Pulmonary artery endothelial cell (primary cell): Measurements from ENCODE around the gene DPF3. TPM values are rescaled to one million over a fixed set of nuclear protein-coding genes. Genes with fewer than 3 reads are reported as not detected.
"Not testable (repeated sequence)": the region's sequence is repeated elsewhere in the genome, so short reads cannot be mapped to it uniquely, and the experiment has no call there.

Experiments used
- DNase-seq: peaks from one replicate; pipeline ENCODE4 v3.0.0-alpha.2; 2011; ENCODE audit warnings: low read depth, low spot score
- total RNA-seq: library from RNA; depleted of rRNA; stranded (reverse); fragments of >200 nt; gene quantifications from 2 replicates; pipeline ENCODE4 v1.2.3, GENCODE V29; 2014

The DPF3 gene
- total RNA-seq, 1 donor from 2014 or later: 7.6 TPM

DNA sequence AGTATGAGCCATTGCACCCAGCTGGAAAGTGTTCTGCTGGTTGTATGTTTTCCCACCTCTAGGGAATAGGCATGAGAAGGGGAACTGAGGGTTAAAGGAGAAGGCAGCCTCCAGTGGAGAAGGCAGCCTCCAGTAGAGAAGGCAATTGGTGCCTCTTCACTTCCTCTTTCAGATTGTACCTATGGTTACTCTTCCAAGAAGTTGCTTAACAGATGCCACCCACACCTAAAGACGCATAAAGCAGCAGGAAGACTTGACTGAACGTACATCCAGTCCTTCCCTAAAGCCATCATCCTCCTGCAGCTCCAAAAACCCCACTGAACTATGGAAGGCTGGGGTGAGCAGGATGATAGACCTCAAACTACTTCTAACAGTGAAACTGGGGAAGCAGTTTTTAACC is 13.1 kb downstream of the DPF3 start:
- no peak for DNase-seq

DNA sequence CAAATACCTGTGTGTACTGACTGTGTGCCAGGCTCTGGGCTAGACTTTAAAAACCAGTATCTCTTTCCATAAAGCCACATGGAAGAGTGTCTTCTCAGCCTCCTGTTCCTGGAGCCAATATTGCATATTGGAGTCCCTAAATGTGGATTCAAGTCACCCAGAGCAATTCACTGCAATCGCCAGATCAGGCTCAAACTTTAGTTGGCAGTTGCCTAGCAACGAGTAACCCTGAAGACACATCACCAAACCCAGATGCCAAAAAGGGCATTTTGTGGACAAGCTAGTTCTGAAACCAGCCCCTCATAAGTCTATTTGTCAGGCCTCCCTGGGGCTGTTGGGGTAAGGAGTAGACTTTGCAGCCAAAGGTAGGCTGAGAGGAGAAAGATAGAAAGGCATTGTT is 13.7 kb downstream of the DPF3 start:
- no peak for DNase-seq

GRCh38 chr14:72879431-72879830 is 14.5 kb downstream of the DPF3 start:
- no peak for DNase-seq

DNA sequence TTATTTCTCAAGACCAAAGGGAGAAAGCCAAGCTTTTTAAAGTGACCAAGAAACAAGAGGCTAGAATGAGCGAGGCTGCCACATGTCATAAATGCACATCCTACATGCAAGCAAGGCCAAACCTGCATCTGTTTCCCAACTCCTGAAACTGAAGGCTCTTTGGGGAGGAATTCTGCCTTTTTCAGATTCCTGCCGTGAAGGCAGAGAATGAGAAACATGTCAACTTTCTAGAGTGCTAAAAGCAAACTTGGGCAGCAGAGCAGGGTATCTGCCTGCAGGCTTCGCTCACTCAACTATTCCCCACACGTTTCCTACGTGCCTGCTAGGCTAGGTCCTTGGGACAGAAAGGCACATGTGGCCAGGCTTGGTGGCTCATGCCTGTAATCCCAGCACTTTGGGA is 15.2 kb downstream of the DPF3 start:
- DNase-seq: no peak

GRCh38 chr14:72876710-72877063 is 17.2 kb downstream of the DPF3 start:
- no peak for DNase-seq

- DNase-seq: no peak
Observed at GRCh38 chr14:72876005-72876709, 17.7 kb downstream of the DPF3 start.

GRCh38 chr14:72870878-72871277 is 23.0 kb downstream of the DPF3 start:
- not testable (repeated sequence) for DNase-seq

- no peak for DNase-seq
Observed at GRCh38 chr14:72869407-72870329, 24.2 kb downstream of the DPF3 start.

GRCh38 chr14:72868500-72868899 is 25.4 kb downstream of the DPF3 start:
- no peak for DNase-seq

GRCh38 chr14:72864712-72865365 is 29.1 kb downstream of the DPF3 start:
- no peak for DNase-seq

GRCh38 chr14:72863216-72864006 is 30.5 kb downstream of the DPF3 start:
- no peak for DNase-seq

DNA sequence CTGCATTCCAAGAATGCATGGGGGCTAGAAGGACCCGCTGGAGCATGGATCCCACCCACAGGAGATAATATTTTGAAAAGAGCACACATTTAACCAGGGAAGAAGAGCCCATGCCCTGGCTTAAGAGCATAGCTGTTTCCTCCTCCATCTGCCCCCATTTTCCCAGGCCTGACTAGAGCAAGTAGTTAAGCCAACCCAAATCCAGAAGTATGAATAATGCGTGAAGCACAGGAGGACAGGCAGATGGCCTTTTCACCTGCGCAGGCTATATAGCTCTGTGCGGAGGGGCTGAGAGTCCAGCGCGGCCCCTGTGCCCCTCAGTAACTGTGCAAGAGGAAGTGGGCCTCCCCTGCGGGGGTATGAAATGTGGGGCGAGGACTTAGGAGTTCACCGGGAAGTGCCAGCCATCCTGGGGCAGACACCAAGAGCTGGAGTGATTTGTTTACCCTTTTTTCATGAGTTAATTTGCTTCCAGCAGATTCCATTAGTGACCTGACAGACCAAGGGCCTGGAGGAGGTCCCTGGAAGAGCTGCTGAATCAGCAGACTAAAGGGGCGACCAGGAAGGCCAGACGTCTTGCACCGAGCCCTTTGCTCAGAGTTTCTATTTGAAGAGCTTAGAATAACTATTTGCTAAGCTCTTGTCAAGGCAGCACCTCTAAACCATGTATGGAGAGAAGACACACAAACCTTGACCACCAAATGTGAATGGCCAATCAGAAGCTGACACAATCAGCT is 37.2 kb downstream of the DPF3 start:
- no peak for DNase-seq

- no peak for DNase-seq
Observed at GRCh38 chr14:72855913-72856312, 38.0 kb downstream of the DPF3 start.

GRCh38 chr14:72852194-72852593 is 41.7 kb downstream of the DPF3 start:
- no peak for DNase-seq

- DNase-seq: no peak
Observed at GRCh38 chr14:72851635-72852034, 42.3 kb downstream of the DPF3 start.

- no peak for DNase-seq
Observed at GRCh38 chr14:72850360-72850759, 43.5 kb downstream of the DPF3 start.

DNA sequence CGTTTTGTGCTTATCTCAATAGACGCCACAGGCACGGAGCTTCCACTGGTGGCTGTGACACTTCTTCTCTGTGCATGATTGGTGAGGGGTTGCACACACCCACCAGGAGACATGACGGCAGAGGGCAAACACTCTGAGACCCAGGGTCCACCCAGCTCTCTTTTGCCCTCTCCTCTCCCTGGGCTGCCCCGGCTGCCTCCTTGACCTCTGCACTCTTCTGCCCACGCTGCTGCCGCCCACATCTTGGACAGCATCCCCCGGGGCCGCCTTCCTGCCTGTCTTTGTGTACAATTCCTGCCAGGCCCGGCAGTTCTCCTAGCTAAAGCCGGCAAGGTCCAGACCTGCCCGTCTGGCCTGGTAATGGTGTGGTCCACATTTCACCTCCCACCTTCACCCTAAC is 44.7 kb downstream of the DPF3 start:
- DNase-seq: no peak

DNA sequence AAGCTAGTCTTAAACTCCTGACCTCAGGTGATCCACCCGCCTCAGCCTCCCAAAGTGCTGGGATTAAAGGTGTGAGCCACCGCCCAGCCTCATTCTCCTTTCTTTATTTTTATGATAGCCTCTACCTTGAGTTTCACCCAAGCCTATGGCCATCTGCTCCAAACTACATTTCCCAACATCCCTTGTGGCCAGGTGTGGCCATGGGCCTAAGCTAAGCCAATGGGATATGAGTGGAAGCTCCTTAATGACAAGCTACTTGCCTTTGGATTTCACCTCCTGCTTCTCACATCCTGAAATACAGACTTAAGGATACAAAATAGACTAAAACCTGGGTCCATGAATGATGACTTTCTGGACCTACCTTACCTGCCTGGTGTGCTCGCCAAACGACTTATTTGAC is 46.2 kb downstream of the DPF3 start:
- no peak for DNase-seq

GRCh38 chr14:72845683-72846082 is 48.2 kb downstream of the DPF3 start:
- no peak for DNase-seq

DNA sequence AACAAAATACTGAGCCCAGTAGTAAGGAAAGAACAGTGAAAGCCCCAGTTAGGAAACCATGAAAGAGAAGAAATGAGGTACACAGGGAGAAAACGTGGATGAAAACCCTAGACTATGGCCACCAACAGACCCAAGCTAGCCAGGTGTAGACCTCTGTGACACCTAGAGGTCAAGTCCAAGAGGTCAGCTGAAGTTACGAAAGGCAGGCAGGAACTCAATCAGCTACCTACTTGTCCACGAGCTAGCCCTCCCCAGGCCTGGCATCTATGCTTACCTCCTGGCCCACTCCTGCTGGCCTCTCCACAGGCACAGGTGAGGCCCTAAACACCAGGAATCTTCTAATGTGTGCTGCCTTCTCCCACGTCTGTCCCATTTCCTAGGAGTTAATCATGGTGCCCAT is 48.7 kb downstream of the DPF3 start:
- no peak for DNase-seq

DNA sequence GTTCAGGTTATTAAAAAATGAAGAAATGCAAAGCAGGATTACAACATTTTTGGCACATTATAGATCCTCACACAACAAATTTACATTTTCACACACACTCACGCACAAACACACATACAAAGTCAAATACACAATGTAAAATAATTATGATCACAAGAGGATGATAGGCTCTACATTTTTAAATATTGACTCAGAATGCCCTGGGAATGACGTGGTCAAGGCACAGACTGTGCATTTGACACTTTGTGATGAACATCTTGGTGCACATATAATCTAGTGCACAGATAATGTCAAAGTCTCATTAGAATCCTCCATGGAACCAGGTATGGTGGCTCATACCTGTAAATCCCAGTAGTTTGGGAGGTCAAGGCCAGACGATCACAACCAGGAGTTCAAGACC is 49.4 kb downstream of the DPF3 start:
- no peak for DNase-seq
